GM18508 (cell line): Measurements from ENCODE around the gene TAS2R60.

Experiments
- ATAC-seq: cut with Tn5 transposase; IDR thresholded peaks from one replicate; pipeline ENCODE4 v1.9.1; 2021; ENCODE audit warnings: moderate number of reproducible peaks; ENCODE audit not compliant: insufficient read depth, unreplicated experiment

TAS2R60 gene

GRCh38 chr7:143436325-143436946 is 6.8 kb upstream of the TAS2R60 start:
- peak; percentile 89 for ATAC-seq

- no peak for ATAC-seq
Observed at GRCh38 chr7:143437578-143437977, 5.7 kb upstream of the TAS2R60 start.

- ATAC-seq = no peak
Observed at GRCh38 chr7:143439866-143440265, 3.4 kb upstream of the TAS2R60 start.

GRCh38 chr7:143444063-143444782 is 970 bp downstream of the TAS2R60 start:
- ATAC-seq = no peak

GRCh38 chr7:143444785-143445184 is 1.5 kb downstream of the TAS2R60 start:
- ATAC-seq = no peak

- no peak for ATAC-seq
Observed at GRCh38 chr7:143447466-143447865, 4.2 kb downstream of the TAS2R60 start.

- ATAC-seq = no peak
Observed at GRCh38 chr7:143448429-143448828, 5.2 kb downstream of the TAS2R60 start.

- ATAC-seq = no peak
Observed at GRCh38 chr7:143449793-143450192, 6.5 kb downstream of the TAS2R60 start.

- ATAC-seq = no peak
Observed at GRCh38 chr7:143451122-143451521, 7.9 kb downstream of the TAS2R60 start.

- no peak for ATAC-seq
Observed at GRCh38 chr7:143451746-143452145, 8.5 kb downstream of the TAS2R60 start.

GRCh38 chr7:143452495-143452894 is 9.2 kb downstream of the TAS2R60 start:
- ATAC-seq = no peak

- no peak for ATAC-seq
Observed at GRCh38 chr7:143454091-143454680, 10.9 kb downstream of the TAS2R60 start.

- ATAC-seq = no peak
Observed at GRCh38 chr7:143455491-143455890, 12.2 kb downstream of the TAS2R60 start.

GRCh38 chr7:143455942-143456341 is 12.7 kb downstream of the TAS2R60 start:
- no peak for ATAC-seq

- no peak for ATAC-seq
Observed at GRCh38 chr7:143456992-143457793, 13.9 kb downstream of the TAS2R60 start.

GRCh38 chr7:143458263-143458662 is 15.0 kb downstream of the TAS2R60 start:
- peak; percentile 55 for ATAC-seq

GRCh38 chr7:143458681-143459080 is 15.4 kb downstream of the TAS2R60 start:
- ATAC-seq = no peak

- ATAC-seq = no peak
Observed at GRCh38 chr7:143459359-143459758, 16.1 kb downstream of the TAS2R60 start.

GRCh38 chr7:143460271-143460979 is 17.2 kb downstream of the TAS2R60 start:
- no peak for ATAC-seq

- ATAC-seq = no peak
Observed at GRCh38 chr7:143462045-143462444, 18.8 kb downstream of the TAS2R60 start.
